Measurements from ENCODE around the gene FBXW5.

- TF ChIP-seq RAD21 (conservative IDR thresholded peaks at IDR 0.05) (no peak), EP300 (conservative IDR thresholded peaks at IDR 0.05; ENCODE audit: poor library complexity, severe bottlenecking) (no peak), EZH2 (IDR thresholded peaks at IDR 0.05; ENCODE audit: borderline replicate concordance, insufficient read depth, low read length, poor library complexity, severe bottlenecking) (no peak), SMC3 (conservative IDR thresholded peaks at IDR 0.05; ENCODE audit: poor library complexity) (no peak)
- TF ChIP-seq, protein P1, sequence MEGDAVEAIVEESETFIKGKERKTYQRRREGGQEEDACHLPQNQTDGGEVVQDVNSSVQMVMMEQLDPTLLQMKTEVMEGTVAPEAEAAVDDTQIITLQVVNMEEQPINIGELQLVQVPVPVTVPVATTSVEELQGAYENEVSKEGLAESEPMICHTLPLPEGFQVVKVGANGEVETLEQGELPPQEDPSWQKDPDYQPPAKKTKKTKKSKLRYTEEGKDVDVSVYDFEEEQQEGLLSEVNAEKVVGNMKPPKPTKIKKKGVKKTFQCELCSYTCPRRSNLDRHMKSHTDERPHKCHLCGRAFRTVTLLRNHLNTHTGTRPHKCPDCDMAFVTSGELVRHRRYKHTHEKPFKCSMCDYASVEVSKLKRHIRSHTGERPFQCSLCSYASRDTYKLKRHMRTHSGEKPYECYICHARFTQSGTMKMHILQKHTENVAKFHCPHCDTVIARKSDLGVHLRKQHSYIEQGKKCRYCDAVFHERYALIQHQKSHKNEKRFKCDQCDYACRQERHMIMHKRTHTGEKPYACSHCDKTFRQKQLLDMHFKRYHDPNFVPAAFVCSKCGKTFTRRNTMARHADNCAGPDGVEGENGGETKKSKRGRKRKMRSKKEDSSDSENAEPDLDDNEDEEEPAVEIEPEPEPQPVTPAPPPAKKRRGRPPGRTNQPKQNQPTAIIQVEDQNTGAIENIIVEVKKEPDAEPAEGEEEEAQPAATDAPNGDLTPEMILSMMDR (IDR thresholded peaks at IDR 0.05; ENCODE audit: poor library complexity, severe bottlenecking): no peak
These were observed 4.5 kb downstream of the FBXW5 start for GRCh38 chr9:136939996-136940525.
